Activated CD4-positive, alpha-beta T cell treated with anti-CD3 and anti-CD28 coated beads, Interleukin-10, Interleukin-2, amounts not matched to agents 100 ng/mL and 50 ng/mL, durations not matched to agents 16 hours and 8 hours (primary cell): ENCODE measurements around the gene ARHGEF28.

ENCODE experiments used
- DNase-seq: peaks from one replicate; pipeline ENCODE4 v3.0.0-alpha.2; 2020

The ARHGEF28 gene

DNA sequence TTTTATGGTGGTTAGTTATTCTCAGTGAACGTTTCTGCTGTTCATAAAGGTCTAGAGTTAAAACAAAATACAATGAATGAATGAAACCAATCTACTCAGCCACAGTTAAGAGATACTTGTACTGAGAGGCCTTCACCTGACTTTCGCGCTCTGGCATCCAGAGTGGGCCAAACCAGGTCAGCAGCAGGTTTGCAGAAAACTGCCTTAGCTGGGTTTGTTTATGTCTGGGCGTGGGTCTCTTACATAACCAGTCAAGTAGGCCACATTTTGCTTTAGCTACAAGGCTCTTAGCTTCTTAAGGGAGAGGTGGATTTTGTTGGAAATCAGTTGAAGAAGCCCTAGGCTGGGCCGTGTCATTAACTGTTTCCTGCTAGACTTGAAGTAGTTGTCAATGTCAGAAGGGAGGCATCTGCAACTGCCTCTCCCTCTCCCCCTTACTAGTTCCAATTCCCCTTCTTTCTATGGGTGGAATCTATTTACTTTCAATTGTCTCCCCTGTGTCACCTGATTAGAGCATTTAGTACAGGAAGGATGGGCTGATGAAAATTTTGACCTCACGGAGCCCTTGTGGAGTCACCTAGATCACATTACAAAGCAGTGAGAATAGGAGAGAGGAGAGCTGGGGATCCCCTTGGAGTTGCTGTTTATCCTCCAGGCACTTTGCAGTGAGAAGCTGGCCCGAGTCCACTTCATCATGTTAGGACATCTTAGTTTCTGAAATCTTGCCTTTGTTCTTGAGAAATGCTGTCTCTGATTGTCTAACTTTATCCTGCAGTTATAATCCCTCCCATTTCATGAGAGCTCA is 200.5 kb downstream of the ARHGEF28 start:
- DNase-seq: no peak

DNA sequence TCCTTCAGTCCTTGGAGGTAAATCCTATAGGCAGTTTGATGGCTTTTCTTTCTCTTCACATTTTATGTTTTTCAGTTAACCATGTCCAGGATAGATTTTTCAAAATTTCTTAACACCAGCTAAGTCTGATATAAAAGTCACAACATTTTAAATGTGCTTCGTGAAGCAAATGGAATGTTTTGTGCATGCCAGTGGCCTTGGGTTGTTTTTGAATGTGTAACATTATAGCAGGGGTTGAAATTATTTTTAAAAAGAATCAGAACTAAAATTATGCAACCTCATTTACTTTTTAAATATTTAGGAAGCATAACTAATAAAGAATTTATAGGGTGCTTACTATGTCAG is 201.1 kb downstream of the ARHGEF28 start:
- no peak for DNase-seq

DNA sequence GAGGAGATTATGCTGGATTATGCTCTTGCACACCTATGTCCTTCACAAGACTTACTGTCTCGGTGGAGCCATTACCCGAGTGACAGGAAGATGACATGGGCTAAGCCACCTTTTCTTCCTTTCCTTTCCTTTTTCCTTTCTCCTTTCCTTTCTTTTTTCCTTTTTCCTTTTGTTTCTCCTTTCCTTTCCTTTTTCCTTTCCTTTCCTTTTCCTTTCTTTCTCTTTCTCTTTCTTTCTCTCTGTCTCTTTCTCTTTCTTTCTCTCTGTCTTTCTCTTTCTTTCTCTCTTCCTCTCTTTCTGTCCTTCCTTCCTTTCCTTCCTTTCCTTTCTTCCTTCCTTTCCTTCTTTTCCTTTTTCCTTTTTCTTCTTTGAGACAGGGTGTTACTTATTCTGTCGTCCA is 202.5 kb downstream of the ARHGEF28 start:
- DNase-seq: no peak

DNA sequence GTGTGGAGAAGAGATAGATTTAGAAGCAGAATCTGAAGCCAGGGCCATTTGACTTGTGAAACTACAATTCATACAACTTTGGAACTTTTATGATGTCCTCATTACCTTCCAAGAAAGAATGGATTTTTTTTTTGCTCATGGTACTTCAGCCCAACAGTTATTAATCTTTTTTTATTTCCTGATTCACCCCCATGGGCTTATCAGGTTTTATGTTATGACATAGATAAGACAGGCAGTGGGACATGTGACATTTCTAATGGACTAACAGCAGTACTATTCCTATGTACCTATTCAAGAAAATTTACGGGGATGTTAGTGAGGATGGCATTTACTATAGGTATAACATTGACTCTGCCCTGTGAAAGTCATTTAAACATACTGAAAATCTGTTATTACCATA is 204.7 kb downstream of the ARHGEF28 start:
- no peak for DNase-seq

DNA sequence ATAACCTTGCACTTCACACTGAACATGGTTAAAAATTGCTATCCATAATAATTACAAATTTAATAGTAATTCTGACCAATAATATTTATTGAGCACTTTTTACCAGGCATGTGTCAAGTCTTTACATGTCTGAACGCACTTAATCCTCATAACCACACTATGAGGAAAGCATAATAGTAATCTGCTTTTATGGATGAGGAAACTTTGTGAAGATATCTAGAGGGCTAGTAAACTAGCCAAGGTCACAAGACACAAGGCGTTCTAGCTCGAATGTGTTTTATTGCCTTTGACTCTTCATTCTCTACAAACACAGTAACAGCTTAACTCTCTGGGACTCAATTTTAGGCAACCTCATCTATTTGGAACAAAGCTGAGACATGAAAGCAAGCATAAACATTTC is 205.1 kb downstream of the ARHGEF28 start:
- DNase-seq: no peak

DNA sequence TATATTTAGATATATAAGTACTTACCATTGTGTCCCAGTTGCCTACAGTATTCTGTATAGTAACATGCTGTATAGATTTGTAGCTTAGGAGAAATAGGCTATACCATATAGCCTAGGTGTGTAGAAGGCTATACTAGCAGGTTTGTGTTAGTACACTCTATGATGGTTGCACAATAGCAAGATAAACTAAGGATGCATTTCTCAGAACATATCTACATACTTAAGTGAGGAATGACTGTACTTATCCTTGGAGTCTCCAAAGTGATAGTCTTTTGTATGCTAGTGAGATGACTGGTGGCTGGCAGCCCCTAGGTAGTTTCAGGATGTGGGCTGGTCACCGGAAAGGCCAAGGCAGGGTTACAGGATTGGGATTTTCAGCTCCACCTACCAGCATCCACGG is 208.7 kb downstream of the ARHGEF28 start:
- no peak for DNase-seq

DNA sequence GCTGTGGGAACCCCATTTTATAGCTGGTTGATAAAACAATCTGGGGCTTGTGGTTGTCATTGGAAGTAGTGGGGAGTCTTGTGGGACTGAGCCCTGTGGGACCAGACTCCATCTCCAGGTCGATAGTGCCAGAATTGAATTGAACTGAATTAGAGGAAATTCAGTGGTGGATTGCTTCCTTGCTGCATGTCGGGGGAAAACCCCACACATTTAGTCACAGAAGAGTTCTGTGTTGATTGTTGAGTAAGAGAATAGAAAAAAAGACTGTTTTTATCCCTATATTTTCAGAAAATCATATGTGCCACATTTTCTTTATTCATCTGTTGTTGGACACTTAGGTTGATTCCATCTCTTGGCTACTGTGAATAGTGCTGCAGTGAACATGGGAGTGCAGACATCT is 209.7 kb downstream of the ARHGEF28 start:
- no peak for DNase-seq

DNA sequence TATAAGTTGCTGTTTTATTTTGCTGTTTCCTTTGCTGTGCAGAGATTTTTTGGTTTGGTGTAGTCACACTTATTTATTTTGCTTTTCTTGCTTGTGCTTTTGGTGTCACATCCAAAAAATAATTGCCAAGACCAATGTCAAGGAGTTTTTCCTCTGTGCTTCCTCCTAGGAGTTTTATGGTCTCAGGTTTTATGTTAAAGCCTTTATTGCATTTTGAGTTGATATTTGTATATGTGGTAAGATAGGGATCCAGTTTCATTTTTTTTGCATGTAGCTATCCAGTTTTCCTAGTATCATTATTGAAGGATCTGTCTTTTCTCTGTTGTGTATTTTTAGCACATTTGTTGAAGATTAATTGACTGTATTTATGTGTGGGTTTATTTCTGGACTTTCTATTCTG is 210.6 kb downstream of the ARHGEF28 start:
- DNase-seq: no peak

DNA sequence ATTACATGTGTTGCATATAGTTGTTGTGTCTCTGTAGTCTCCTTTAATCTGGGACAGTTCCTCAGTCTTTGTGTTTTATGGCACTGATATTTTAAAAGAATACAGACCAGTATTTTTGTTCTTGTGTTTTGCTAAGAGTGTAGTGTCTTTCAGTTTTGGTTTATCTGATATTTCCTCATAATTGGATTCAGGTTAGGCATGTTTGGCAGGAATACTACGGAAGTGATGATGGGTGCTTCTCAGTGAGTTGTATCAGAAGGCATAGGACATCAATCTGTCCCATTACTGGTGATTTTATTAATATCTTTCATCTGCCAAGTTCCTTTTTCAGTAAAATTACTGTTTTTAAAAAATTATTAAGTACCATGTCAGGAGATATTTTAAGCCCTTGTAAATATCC is 212.9 kb downstream of the ARHGEF28 start:
- DNase-seq: no peak

DNA sequence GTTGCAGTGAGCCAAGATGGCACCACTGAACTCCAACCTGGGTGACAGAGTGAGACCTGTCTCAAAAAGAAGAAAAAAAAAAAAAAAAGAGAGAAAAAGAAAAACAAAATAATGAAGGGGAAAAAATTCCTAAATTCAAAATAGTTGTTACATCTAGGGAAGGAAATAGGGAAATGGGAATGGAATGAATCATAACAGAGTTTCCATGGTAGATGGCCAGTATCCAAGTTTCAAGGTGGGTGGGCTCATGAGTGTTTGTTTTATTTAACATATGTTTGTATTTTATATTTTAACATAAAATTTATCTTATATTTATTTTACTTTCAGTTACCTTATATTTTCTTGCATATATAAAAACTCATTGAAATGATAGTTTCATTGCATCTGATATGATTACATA is 215.6 kb downstream of the ARHGEF28 start:
- DNase-seq: no peak

DNA sequence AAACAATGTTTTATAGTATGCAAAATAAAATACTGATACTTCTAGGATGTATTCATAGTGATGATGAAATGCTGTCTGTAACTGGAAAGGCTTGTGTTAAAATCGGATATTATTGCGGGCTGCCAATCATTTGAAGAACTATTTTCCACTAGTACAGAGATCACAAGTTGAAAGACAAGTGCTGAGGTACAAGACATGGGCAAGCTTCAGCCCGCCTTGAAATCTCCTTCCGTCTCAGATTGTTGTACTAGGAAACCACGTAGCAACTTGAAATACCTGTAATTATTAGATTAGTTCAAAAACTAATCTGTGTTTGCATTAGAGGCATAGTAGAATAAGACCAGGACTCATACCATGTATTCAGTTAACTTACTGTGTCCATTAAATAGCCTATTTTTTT is 218.2 kb downstream of the ARHGEF28 start:
- DNase-seq: no peak

DNA sequence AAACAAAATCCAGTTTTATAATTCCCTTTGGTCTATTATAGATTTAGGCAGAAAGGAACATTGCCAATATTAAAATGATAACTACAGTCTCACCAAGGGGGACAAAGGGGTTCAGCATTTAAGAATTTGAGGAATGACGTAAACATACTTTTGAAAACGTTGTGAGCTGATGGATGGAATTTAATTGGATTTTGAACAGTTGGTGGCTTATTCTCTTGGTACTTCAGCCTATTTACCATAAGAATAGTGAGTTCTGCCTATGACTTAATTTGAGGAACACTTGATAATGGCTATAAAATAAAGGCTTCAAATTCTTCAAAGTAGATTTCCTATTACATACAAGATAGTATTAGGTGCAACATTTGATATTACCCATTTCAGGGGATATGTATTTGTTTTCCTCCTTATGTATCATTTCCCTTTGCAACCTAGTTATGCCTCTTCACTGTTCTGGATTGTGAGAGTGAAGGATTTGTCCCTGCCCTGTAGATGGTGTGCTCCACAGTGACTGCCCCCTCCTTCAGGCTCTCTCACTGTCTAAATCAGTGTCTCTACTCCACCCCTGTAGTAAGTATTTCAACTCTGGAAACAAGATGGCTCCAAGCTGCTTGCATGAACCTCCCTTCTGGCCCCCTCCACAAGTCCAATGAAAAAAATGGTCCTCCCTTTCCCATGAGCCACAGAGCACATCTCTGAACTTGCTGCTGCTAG is 225.6 kb downstream of the ARHGEF28 start:
- DNase-seq: no peak

DNA sequence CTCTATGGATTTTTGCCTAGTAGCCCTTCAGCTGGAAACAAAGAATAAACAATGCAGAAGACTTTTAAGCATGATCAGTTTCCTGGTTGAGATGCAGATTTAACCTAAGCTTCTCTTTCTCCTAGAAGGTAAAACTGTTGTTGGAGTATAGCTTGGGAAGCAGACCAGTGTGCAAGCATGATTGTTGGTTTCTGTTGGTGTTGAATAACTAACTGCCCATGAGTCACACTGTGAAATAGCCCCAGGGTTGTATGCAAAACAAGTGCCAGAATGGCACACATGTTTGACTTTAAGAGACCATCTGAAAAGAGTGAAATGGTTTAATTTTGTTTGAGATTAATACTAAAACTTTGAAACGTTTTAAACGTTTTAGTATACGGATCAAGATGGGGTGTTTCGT is 227.1 kb downstream of the ARHGEF28 start:
- no peak for DNase-seq

DNA sequence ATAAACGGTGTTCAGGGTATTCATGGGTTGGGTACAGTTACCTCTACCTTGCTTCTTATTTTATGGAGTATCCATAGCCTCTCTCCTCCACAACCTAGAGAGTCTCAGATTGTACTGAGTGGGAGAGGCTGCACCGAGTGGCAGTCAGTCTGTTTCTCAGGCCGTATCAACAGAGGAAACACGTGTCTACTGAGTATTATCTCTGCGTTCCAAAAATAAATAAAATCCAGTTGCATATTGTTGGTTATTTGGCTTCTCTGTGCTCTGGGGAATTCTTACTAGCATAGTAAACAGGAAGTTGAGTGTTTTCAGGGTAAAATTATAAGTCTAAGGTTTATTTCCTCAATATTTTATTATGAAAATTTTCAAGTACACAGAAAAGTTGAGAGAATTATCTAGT is 231.0 kb downstream of the ARHGEF28 start:
- no peak for DNase-seq

DNA sequence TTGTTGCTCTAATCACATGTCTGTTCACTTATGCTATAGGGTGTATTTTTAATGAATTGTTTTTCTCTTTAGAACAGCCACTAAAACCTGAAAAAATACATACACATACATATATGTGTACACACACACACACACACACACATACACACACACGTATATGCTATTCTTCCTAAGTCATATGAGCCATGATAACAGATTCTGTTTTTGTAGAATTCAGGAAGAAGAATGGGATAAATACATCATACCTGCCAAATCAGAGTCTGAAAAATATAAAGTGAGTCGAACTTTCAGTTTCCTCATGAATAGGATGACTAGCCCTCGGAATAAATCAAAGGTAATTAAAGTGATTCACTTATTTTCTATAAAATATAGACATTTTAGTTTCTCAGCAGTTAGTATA is 231.4 kb downstream of the ARHGEF28 start:
- no peak for DNase-seq

DNA sequence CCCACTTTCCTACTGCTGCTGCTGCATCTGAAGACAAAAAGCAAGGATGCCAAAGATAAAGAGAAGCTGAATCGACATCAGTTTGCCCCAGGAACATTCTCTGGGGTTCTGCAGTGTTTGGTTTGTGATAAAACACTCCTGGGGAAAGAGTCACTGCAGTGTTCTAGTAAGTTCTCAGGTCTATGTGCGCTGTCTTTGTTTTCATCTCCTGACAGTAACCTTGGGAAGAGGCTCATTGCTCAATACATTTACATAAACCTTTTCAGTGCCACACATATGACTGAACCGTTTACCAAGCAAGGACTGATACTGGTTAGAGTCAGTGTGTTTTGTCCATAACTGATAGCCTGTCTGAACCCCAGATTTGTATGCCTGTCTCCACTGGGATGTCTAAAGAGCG is 232.1 kb downstream of the ARHGEF28 start:
- no peak for DNase-seq

DNA sequence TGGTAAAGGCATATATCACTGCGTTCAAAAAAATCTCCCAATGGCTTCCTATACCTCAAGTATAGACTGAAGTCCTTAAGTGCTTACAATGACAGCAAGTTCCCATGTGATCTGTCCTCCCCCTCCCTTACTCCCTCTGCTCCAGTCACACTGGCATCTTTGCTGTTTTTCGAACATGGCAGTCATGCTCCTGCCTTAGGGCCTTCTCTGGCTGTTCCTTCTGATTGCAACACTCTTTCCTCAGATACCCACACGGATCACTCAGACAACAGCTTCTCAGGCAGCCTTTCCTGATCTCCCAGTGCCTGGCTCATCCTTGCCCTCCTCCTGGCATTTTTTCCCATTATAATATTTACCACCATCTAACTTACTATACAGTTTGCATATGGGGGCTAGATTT is 232.8 kb downstream of the ARHGEF28 start:
- no peak for DNase-seq

DNA sequence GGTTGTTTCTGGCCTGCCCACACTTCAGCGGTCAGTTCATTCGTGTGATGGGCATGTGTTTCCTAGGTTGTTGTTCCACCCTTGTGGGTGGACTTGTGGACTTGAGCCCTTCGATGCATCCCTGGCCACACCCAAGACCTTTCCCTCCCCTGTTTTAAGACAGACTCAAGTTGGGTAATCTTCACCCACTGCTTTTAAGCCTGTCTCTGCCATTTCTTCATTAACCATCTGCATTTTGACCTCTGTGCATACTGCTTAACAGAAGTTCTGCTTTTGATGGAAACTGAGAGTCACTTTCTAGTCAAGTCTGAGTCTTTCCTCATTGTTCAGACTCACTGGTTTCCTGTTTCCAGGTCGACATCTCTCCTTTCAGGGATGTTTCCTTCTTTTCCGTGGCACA is 233.7 kb downstream of the ARHGEF28 start:
- DNase-seq: no peak

DNA sequence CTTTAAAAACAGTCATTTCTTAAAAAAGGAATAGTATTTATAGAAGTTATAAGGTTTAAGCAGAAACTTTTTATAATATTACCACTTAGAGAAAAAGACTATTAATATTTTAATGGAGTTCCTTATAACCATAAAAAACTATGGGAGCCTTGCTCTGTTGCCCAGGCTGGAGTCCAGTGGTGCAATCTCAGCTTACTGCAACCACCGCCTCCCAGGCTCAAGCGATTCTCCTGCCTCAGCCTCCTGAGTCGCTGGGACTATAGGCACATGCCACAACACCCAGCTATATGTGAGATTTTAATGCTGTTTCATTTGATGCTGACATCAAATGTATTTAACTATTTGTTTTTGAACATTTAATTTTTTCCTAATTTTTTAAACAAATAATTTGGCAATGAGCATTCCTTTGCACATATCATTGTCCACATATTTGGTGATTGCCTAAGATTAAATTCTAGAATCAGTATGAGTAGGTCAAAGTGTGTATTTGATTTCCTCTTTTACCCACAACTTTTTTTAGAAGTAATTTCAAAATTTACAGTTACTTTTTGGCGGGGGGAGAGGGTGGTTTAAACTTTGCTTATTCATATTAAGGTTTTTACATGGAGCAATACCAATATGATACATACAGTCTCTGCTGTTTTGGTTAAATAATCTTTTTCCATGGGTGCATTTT is 235.5 kb downstream of the ARHGEF28 start:
- DNase-seq: no peak

DNA sequence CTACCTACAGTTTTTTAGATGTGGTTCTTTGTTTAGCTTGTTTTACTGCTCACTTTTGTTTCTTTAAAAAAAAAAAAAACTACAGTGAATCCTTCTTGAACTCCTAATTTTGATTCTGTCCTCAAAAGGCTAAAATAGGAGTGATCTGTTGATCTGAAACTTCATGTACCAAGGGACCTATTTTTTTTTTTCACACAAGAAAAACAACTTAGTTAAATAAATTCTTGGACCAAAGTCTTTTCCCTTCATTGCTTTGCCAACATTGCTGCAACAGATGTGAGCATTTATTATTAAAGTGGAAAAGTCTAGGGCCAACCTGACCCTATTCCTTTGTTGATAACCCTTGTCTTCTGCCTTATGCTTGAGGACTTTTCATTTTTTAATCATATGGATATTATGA is 236.8 kb downstream of the ARHGEF28 start:
- no peak for DNase-seq

DNA sequence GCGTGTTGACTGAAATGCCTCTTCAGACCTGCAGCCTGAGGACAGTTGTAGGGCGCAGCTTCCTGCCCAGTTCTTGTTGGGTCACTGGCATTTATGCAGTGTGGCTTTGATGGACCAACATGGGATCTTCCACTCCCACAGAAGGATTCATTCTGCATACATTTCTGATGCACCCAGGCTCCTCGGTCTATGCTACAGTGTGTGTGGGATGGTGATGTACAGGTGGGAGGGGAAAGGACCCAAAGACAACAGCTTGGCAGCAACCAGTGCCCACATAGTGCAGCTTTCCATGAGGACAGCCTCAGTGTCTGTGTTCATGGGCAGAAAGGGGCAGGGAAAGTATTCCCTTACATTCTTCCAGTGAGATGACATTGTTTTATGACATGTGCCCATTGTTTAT is 237.9 kb downstream of the ARHGEF28 start:
- DNase-seq: no peak

DNA sequence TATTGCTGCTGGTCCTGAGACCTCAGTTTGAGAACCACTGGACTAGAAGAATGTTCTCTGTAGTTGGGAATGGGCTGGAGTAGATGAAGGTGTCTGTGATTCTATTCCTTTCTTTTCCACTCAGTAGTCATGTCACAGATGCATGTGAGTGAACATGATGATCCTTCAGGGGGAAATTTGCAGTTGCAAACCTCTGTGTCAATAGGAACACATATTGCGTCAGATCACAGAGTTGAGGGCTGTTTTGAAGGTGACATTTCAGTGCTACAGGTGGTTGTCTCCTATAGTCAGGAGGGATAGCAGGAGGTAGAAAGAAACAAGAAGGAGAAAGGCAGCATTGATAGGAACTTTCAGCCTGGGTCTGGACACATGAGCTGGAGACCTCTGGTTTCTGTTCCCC is 239.3 kb downstream of the ARHGEF28 start:
- DNase-seq: no peak

DNA sequence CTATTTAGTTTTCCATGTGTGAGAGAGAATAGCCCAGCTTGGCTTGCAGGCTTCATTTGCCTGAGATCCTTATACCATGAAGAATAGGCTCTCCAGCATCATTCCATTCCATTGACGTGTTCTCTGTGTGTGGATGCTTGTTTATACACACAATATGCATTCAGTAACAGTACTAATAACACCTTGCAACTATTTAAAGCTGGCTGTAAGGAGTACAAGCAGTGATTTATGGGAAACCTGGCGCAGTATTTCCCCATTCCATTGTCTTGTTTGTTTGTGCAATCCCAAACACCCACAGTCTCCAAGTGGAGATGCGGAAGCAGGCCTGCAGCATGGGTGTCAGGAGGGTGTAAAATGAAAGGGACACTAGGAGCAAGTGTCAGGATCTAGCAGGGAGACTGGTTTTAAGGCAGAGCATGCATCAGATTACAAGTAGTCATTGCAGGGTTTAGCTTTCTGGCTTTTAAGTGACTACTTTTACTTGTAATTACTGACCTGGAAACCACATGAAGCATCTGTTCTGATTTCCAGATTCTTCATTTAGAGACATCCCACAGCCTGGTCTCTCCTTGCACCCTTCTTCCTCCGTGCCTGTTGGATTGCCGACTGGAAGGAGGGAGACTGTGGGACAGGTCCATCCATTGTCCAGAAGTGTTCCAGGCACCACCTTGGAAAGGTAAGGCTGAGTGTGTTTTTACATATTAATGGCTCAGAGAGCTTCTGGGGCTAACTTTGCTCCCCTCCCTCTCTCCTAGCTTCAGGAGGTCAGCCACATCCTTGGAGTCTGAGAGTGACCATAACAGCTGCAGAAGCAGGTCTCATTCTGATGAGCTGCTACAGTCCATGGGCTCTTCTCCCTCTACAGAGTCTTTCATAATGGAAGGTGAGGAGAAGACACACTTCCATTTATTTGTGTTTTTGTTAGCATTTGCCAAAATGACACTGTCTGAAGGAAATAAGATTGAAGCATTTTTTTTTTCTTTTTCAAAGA is 241.6 kb downstream of the ARHGEF28 start:
- no peak for DNase-seq
